Activated CD4-positive, alpha-beta memory T cell treated with anti-CD3 and anti-CD28 coated beads, Interleukin-2, amount 10 ng/mL, durations not matched to agents 7 days and 5 days (primary cell): ENCODE data around the gene IL36A. TPM values are rescaled to one million over a fixed set of nuclear protein-coding genes. Genes with fewer than 3 reads are reported as not detected.

ENCODE experiments used
- total RNA-seq, 2 experiments: library from RNA; stranded (reverse); gene quantifications; one replicate each; pipeline ENCODE4 v1.2.3, GENCODE V29; 2021

The IL36A gene
- total RNA-seq, 2 experiments from 2014 or later: not detected

Other genes with a start within 250 kb of the IL36A start
- gene CKAP2L, start 240.8 kb upstream of the IL36A start, total RNA-seq: 10 to 100 TPM; 63.3 to 66.3 TPM
- gene IL1A, start 221.0 kb upstream of the IL36A start, total RNA-seq: 1 to 10 TPM; 4.8 to 5.4 TPM
- gene IL1B, start 168.7 kb upstream of the IL36A start, total RNA-seq: under 1 TPM in 1 of 2 experiments, not detected in 1; 0.48 TPM
- under 1 TPM; 0.33 to 0.48 TPM for gene IL37, start 94.3 kb upstream of the IL36A start, total RNA-seq
- gene IL36G, start 27.5 kb upstream of the IL36A start, total RNA-seq: not detected
- not detected for gene IL36B, start 47.4 kb downstream of the IL36A start, total RNA-seq
- gene IL36RN, start 53.7 kb downstream of the IL36A start, total RNA-seq: not detected
- gene IL1F10, start 62.5 kb downstream of the IL36A start, total RNA-seq: not detected
- gene IL1RN, start 122.1 kb downstream of the IL36A start, total RNA-seq: 1 to 10 TPM; 2.6 to 3.3 TPM
- 100 to 1,000 TPM; 261 to 272 TPM for gene PSD4, start 168.5 kb downstream of the IL36A start, total RNA-seq